Measurements from ENCODE around the gene EYA2.

DNA sequence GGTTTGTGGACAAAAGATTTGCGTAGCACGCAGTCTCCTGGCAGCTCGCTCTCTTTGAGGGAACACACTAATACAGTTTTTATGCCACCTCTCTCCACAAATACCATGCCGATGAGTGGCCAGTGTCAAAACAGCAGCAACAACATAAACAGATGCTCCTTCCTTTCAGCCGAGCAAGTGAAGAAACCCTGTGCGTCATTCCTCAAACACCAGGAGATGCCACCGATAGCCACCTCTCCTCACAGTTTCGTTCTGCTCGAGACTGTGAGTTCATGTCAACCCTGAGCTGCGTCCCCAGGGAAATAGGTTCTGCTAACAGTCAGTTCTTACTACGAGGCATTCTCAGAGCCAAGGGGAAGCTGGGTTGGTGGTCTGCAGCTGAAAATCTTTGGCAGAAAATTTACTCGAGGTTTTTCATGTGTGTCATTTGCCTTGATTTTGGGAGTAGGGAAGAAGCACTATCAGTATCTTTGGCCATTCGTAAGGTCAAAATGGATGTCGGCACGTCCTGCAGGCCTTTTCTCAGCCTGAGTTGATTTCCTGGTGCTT lies 59.9 kb downstream of the EYA2 start:
- no peak for TF ChIP-seq TAF1 (IDR thresholded peaks at IDR 0.05; ENCODE audit: borderline replicate concordance, low read depth, low read length)
- no peak for TF ChIP-seq POLR2A (IDR thresholded peaks at IDR 0.05; ENCODE audit: low read depth, low read length)
- no peak for TF ChIP-seq POLR2AphosphoS5 (IDR thresholded peaks at IDR 0.05; ENCODE audit: low read depth, low read length)
